ENCODE data around the gene CD82. TPM values are rescaled to one million over a fixed set of nuclear protein-coding genes. Genes with fewer than 3 reads are reported as not detected.

Gene CD82
- total RNA-seq, 2 donors from 2014 or later = 6.8 to 17.7 TPM

DNA sequence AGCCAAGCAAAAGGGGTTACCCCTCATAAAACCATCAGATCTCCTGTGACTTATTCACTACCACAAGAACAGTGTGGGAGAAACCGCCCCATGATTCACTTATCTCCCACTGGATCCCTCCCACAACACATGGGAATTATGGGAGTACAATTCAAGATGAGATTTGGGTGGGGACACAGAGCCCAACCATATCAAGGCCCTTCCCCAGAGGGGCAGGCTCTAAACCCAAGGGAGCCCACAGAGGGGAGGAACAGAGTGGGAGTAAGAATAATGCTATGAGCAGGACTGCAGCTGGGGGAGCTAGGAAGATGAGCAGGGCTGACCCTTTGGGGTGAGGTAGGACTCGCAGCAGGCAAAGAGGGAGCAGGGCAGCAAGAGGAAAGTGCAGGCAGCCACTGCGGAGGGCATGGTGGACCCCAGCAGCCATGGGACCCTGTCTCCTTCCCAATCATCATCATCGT is 59.3 kb downstream of the CD82 start:
- no peak overlapping the region for H3K27ac ChIP-seq
- DNase-seq (ENCODE audit: low spot score) = peak; percentile 40

GRCh38 chr11:44625759-44626523 is 60.5 kb downstream of the CD82 start:
- Histone ChIP-seq H3K27ac (no peak overlapping the region), H3K4me3 (no peak overlapping the region), H3K27me3 (no peaks in the 10 kb centered on the region), H3K9me3 (no peaks in the 10 kb centered on the region), H3K4me1 (peaks cover 0 to 45% of the 10 kb centered on the region in 2 donors), H3K36me3 (no peaks in the 10 kb centered on the region)
- DNase-seq (ENCODE audit: low spot score) = peak; percentile 36
- TF ChIP-seq CTCF (IDR thresholded peaks at IDR 0.05) = no peak

More for the DNA sequence above, 59.3 kb downstream of the CD82 start:
- H3K27me3 ChIP-seq = no peaks in the 10 kb centered on the region
- no peaks in the 10 kb centered on the region for H3K36me3 ChIP-seq
- no peaks in the 10 kb centered on the region for H3K9me3 ChIP-seq
- H3K4me3 ChIP-seq = no peak overlapping the region
- no peak for TF ChIP-seq CTCF (IDR thresholded peaks at IDR 0.05)
- peaks cover 0 to 47% of the 10 kb centered on the region in 2 donors for H3K4me1 ChIP-seq

DNA sequence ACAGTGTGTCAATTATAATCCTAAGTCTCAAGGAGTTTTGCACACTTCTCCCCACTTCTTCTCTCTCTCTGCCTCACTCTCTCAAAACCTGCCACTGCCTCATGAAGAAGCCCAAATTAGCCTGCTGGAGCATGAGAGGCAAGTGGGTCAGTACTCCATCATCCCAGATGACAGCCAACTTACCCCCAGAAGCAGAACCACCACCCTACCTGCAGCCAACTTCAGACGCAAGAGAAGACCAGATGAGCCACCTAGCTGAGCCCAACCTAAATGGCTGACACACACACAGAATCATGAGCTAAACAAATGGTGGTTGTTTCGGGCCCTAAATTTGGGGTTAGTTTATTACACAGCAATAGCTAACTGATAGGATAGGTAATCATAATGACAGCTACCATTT is 61.2 kb downstream of the CD82 start:
- no peak overlapping the region for H3K4me3 ChIP-seq
- peak overlapping the region in 1 of 2 donors; percentile 79 for H3K27ac ChIP-seq
- no peak for TF ChIP-seq CTCF (IDR thresholded peaks at IDR 0.05)
- H3K4me1 ChIP-seq = peaks cover 0 to 40% of the 10 kb centered on the region in 2 donors
- DNase-seq (ENCODE audit: low spot score) = peak; percentile 54
- no peaks in the 10 kb centered on the region for H3K9me3 ChIP-seq
- H3K36me3 ChIP-seq = no peaks in the 10 kb centered on the region
- H3K27me3 ChIP-seq = no peaks in the 10 kb centered on the region

DNA sequence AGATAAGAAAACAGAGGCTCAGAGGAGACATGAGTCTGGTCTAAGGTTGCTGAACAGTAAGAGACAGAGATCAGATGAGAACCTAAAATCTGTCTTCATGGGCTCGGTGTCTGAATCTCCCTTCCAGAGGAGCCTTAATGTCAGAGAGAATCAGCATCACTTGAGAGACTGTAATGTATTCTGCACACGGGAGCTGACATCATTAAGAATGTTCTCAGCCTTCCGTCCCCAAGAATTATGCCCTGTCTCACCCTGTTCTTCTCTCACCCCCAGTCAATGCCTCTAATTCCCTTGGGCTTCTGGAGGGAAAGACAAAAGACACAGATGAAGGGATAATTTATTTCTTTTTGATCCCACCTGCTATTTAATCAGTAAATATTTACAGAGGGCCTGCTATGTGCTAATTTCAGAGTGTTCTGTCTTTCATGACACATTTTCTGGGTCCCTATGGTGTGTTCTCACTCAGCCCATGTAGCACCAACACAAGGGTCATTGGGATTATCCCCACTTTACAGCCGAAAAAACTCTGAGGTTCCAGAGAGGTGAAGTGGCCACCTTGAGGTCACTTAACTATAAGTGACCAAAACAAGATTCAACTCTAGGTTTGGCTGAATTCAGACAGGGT is 61.8 kb downstream of the CD82 start:
- peak; percentile 28 for DNase-seq (ENCODE audit: low spot score)
- Histone ChIP-seq H3K9me3 (no peaks in the 10 kb centered on the region), H3K36me3 (no peaks in the 10 kb centered on the region), H3K4me1 (peaks cover 0 to 45% of the 10 kb centered on the region in 2 donors), H3K4me3 (no peak overlapping the region), H3K27ac (peak overlapping the region; percentile 73 to 79), H3K27me3 (no peaks in the 10 kb centered on the region)
- TF ChIP-seq CTCF (IDR thresholded peaks at IDR 0.05) = no peak

DNA sequence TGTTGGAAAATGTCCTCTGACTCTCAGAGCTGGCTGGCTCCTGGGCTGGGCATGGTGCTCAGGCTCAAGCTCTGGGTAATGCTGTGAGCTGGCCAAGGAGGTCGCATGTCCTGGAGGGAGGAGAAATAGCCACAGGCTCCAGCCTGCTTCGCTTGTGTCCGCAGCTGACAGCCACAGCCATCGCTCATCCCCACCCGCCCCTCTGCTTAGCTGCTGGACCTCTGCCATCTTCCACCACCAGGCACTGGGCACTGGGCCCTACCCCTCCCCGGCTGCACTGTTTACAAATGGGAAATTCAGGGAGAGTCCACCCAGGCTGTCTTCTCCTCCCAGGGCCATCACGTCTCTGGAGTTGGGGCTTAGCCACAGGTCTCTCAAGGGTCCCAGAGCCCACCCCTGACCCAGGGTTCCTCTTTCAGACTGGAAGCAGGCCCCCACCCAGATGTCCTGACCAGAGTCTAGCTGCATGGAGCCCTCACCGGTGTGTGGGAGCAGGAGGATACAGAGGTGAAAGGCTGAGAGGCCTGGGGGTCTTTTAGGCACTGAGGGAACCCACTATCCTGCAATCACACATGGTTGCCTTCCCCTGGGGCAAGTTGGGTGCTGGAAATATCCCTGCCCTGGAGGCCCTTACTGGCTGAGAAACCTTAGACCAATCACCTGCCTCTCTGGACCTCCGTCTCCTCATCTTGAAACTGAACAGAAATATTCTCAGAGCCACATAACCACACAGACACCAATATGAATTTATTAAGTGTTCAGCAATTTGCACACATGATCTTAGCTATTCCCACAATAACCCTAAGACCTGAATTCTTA is 62.7 kb downstream of the CD82 start:
- Histone ChIP-seq H3K4me1 (peaks cover 0 to 46% of the 10 kb centered on the region in 2 donors), H3K4me3 (no peak overlapping the region)
- peak in 1 of 2 donors; percentile 17 for TF ChIP-seq CTCF (IDR thresholded peaks at IDR 0.05)

More for the DNA sequence above, 62.7 kb downstream of the CD82 start:
- peak; percentile 80 for DNase-seq (ENCODE audit: low spot score)
- Histone ChIP-seq H3K36me3 (no peaks in the 10 kb centered on the region), H3K27me3 (no peaks in the 10 kb centered on the region), H3K9me3 (no peaks in the 10 kb centered on the region), H3K27ac (peak overlapping the region; percentile 73 to 79)

Measured in right atrium auricular region (tissue), 2 donors.